Neural cell (in vitro differentiated cells): ENCODE data around the gene AGPAT3. TPM values are rescaled to one million over a fixed set of nuclear protein-coding genes. Genes with fewer than 3 reads are reported as not detected.

Experiments used
- H2AFZ ChIP-seq: fragments of 200-600, 300-800 bp; sonication (generic), shearing (Covaris generic); 2 replicates; pipeline ENCODE4 v1.6.0; 2014; ENCODE audit warnings: low read depth, mild to moderate bottlenecking, antibody characterized with exemption, low read length, moderate library complexity
- H3F3A ChIP-seq: fragments of 200-600 bp; shearing (Covaris generic); 2 replicates; pipeline ENCODE4 v1.6.1; 2016; ENCODE audit warnings: mild to moderate bottlenecking, moderate library complexity, mixed read lengths, antibody characterized with exemption, low read length; ENCODE audit not compliant: insufficient read depth, poor library complexity, severe bottlenecking
- H3K27ac ChIP-seq: fragments of 200-600, 300-800 bp; sonication (generic), shearing (Covaris generic); 2 replicates; pipeline ENCODE4 v1.5.1; 2014; ENCODE audit warnings: mild to moderate bottlenecking, low read length, moderate library complexity
- H3K27me3 ChIP-seq: fragments of 300-800, 200-600 bp; sonication (generic), shearing (Covaris generic); 2 replicates; pipeline ENCODE4 v1.6.0; 2014; ENCODE audit warnings: mild to moderate bottlenecking, low read depth, low read length, moderate library complexity; ENCODE audit not compliant: insufficient read depth
- H3K36me3 ChIP-seq: fragments of 300-800, 200-600 bp; sonication (generic), shearing (Covaris generic); 2 replicates; pipeline ENCODE4 v1.5.1; 2014; ENCODE audit warnings: mild to moderate bottlenecking, antibody characterized with exemption, low read length, moderate library complexity; ENCODE audit not compliant: insufficient read depth
- H3K4me2 ChIP-seq: fragments of 300-800, 200-600 bp; sonication (generic), shearing (Covaris generic); 2 replicates; pipeline ENCODE4 v1.6.0; 2014; ENCODE audit warnings: mild to moderate bottlenecking, low read length
- H3K4me3 ChIP-seq: fragments of 300-800, 200-600 bp; sonication (generic), shearing (Covaris generic); 2 replicates; pipeline ENCODE4 v1.5.1; 2014; ENCODE audit warnings: mild to moderate bottlenecking, low read length, moderate library complexity
- H3K79me2 ChIP-seq: fragments of 200-600 bp; shearing (Covaris generic); replicated peaks from 2 replicates; pipeline ENCODE4 v1.6.0; 2014; ENCODE audit warnings: mild to moderate bottlenecking, low read length, moderate library complexity; ENCODE audit not compliant: insufficient read depth
- H3K9ac ChIP-seq: fragments of 300-800, 200-600 bp; sonication (generic), shearing (Covaris generic); 2 replicates; pipeline ENCODE4 v1.6.1; 2016; ENCODE audit warnings: mild to moderate bottlenecking, low read length, mixed read lengths
- H3K9me2 ChIP-seq: fragments of 200-600 bp; shearing (Covaris generic); 2 replicates; pipeline ENCODE4 v1.6.1; 2016; ENCODE audit warnings: mild to moderate bottlenecking, low read length, mixed read lengths; ENCODE audit not compliant: insufficient read depth
- H3K9me3 ChIP-seq: fragments of 200-600, 300-800 bp; sonication (generic), shearing (Covaris generic); 2 replicates; pipeline ENCODE4 v1.6.1; 2016; ENCODE audit warnings: mild to moderate bottlenecking, mixed run types, low read length, moderate library complexity, mixed read lengths
- H4K20me1 ChIP-seq: fragments of 200-600 bp; shearing (Covaris generic); 2 replicates; pipeline ENCODE4 v1.6.1; 2016; ENCODE audit warnings: mild to moderate bottlenecking, mixed run types; ENCODE audit not compliant: insufficient read depth
- EP300 ChIP-seq: fragments of 450-650 bp; conservative IDR thresholded peaks from 2 replicates; pipeline ENCODE4 v1.6.1; 2014; ENCODE audit warnings: antibody characterized with exemption, mild to moderate bottlenecking, moderate library complexity; ENCODE audit not compliant: poor library complexity, severe bottlenecking
- EZH2 ChIP-seq: fragments of 200-600, 300-800 bp; shearing (Covaris generic), sonication (generic); IDR thresholded peaks from 2 replicates; pipeline ENCODE4 v1.6.1; 2014; ENCODE audit warnings: antibody characterized with exemption, low read length, borderline replicate concordance, mild to moderate bottlenecking; ENCODE audit not compliant: insufficient read depth, poor library complexity, severe bottlenecking
- MXI1 ChIP-seq: fragments of 450-650 bp; conservative IDR thresholded peaks from 2 replicates; pipeline ENCODE4 v1.6.1; 2014; ENCODE audit warnings: antibody characterized with exemption, mild to moderate bottlenecking; ENCODE audit not compliant: poor library complexity, severe bottlenecking
- POLR2AphosphoS5 ChIP-seq: IDR thresholded peaks from 2 replicates; pipeline ENCODE4 v1.6.1; 2012
- RAD21 ChIP-seq: fragments of 450-650 bp; conservative IDR thresholded peaks from 2 replicates; pipeline ENCODE4 v1.6.1; 2014; ENCODE audit warnings: antibody characterized with exemption, mild to moderate bottlenecking, moderate library complexity
- REST ChIP-seq: IDR thresholded peaks from 2 replicates; pipeline ENCODE4 v1.6.1; 2012; ENCODE audit warnings: borderline replicate concordance
- SMC3 ChIP-seq: fragments of 450-650 bp; conservative IDR thresholded peaks from 2 replicates; pipeline ENCODE4 v1.6.1; 2014; ENCODE audit warnings: antibody characterized with exemption, mild to moderate bottlenecking, moderate library complexity; ENCODE audit not compliant: poor library complexity
- TAF1 ChIP-seq: IDR thresholded peaks from 2 replicates; pipeline ENCODE4 v1.6.1; 2012; ENCODE audit warnings: low read depth
- polyA plus RNA-seq: library from polyadenylated mRNA; depleted of rRNA; stranded (reverse); fragments of >200 nt; gene quantifications from 2 replicates; pipeline ENCODE4 v1.2.3, GENCODE V29; 2014
- TF ChIP-seq, protein P1 (sequence below): fragments of 450-650 bp; IDR thresholded peaks from 2 replicates; pipeline ENCODE4 v1.5.1; 2014; ENCODE audit warnings: antibody characterized with exemption, mild to moderate bottlenecking, moderate library complexity; ENCODE audit not compliant: poor library complexity, severe bottlenecking

The AGPAT3 gene
- polyA plus RNA-seq, 1 donor from 2014 or later: 8.4 TPM

GRCh38 chr21:43988506-43989230, 123.6 kb downstream of the AGPAT3 start:
- Histone ChIP-seq H3F3A (no peaks in the 10 kb centered on the region), H3K4me3 (no peak overlapping the region), H3K27ac (no peak overlapping the region), H3K79me2 (no peaks in the 10 kb centered on the region), H3K36me3 (no peaks in the 10 kb centered on the region), H2AFZ (no peak overlapping the region), H3K4me2 (no peak overlapping the region), H3K9me2 (no peaks in the 10 kb centered on the region), H3K27me3 (no peaks in the 10 kb centered on the region), H4K20me1 (no peaks in the 10 kb centered on the region), H3K9ac (no peak overlapping the region), H3K9me3 (no peaks in the 10 kb centered on the region)
- TF ChIP-seq RAD21 (no peak), TAF1 (no peak), POLR2AphosphoS5 (no peak), SMC3 (no peak), EP300 (no peak), EZH2 (no peak), REST (no peak), MXI1 (no peak)
- TF ChIP-seq, protein P1, sequence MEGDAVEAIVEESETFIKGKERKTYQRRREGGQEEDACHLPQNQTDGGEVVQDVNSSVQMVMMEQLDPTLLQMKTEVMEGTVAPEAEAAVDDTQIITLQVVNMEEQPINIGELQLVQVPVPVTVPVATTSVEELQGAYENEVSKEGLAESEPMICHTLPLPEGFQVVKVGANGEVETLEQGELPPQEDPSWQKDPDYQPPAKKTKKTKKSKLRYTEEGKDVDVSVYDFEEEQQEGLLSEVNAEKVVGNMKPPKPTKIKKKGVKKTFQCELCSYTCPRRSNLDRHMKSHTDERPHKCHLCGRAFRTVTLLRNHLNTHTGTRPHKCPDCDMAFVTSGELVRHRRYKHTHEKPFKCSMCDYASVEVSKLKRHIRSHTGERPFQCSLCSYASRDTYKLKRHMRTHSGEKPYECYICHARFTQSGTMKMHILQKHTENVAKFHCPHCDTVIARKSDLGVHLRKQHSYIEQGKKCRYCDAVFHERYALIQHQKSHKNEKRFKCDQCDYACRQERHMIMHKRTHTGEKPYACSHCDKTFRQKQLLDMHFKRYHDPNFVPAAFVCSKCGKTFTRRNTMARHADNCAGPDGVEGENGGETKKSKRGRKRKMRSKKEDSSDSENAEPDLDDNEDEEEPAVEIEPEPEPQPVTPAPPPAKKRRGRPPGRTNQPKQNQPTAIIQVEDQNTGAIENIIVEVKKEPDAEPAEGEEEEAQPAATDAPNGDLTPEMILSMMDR: no peak

GRCh38 chr21:43989401-43989800, 124.4 kb downstream of the AGPAT3 start:
- Histone ChIP-seq H3K36me3 (no peaks in the 10 kb centered on the region), H3F3A (no peaks in the 10 kb centered on the region), H4K20me1 (no peaks in the 10 kb centered on the region), H3K4me2 (no peak overlapping the region), H3K9ac (no peak overlapping the region), H3K4me3 (no peak overlapping the region), H3K27ac (no peak overlapping the region), H3K79me2 (no peaks in the 10 kb centered on the region), H3K9me3 (no peaks in the 10 kb centered on the region), H2AFZ (no peak overlapping the region), H3K27me3 (no peaks in the 10 kb centered on the region), H3K9me2 (no peaks in the 10 kb centered on the region)
- TF ChIP-seq EZH2 (no peak), MXI1 (no peak), TAF1 (no peak), RAD21 (no peak), REST (no peak), EP300 (no peak), SMC3 (no peak), POLR2AphosphoS5 (no peak)
- TF ChIP-seq, protein P1: no peak
